ENCODE measurements around the gene CDH24. TPM values are rescaled to one million over a fixed set of nuclear protein-coding genes. Genes with fewer than 3 reads are reported as not detected.
"Not testable (repeated sequence)": the region's sequence is repeated elsewhere in the genome, so short reads cannot be mapped to it uniquely, and the experiment has no call there.

Gene CDH24
- total RNA-seq, 4 donors from 2014 or later, result 2.5 to 5.9 (median 3.6) TPM

GRCh38 chr14:23006188-23006534 lies 51.2 kb downstream of the CDH24 start:
- intact Hi-C loops (cut with DNase I), result no loop called here
- Histone ChIP-seq H3K27me3 (no peaks in the 10 kb centered on the region), H3K27ac (replicated peaks in 1 of 4) (peak overlapping the region; percentile 90 to 94 (median 94)), H3K9me3 (no peaks in the 10 kb centered on the region), H3K4me3 (peak overlapping the region; percentile 72 to 87 (median 80)), H3K36me3 (no peaks in the 10 kb centered on the region), H3K4me1 (peaks cover 9 to 41% (median 30%) of the 10 kb centered on the region in 4 donors)
- no peak for DNase-seq (ENCODE audit: extremely low spot score)
- TF ChIP-seq EP300 (IDR thresholded peaks at IDR 0.05), result no peak
- no peak for TF ChIP-seq POLR2AphosphoS5 (IDR thresholded peaks at IDR 0.05)
- no peak for TF ChIP-seq POLR2A (IDR thresholded peaks at IDR 0.05; ENCODE audit: low read depth)
- TF ChIP-seq CTCF (IDR thresholded peaks at IDR 0.05), result no peak
- 52% methylated on average over 5 of the region's 5 CpGs for WGBS

GRCh38 chr14:23005451-23006187 lies 51.7 kb downstream of the CDH24 start:
- TF ChIP-seq CTCF (IDR thresholded peaks at IDR 0.05) (no peak), POLR2A (IDR thresholded peaks at IDR 0.05; ENCODE audit: low read depth) (no peak), POLR2AphosphoS5 (IDR thresholded peaks at IDR 0.05) (no peak), EP300 (IDR thresholded peaks at IDR 0.05) (no peak)
- Histone ChIP-seq H3K4me3 (no peak overlapping the region), H3K27ac (replicated peaks in 1 of 4) (peak overlapping the region in 3 of 4 donors; percentile 90 to 94 (median 94)), H3K27me3 (no peaks in the 10 kb centered on the region), H3K36me3 (no peaks in the 10 kb centered on the region), H3K4me1 (peaks cover 9 to 41% (median 30%) of the 10 kb centered on the region in 4 donors), H3K9me3 (no peaks in the 10 kb centered on the region)
- DNase-seq (ENCODE audit: extremely low spot score), result no peak
- 81% methylated on average over 3 of the region's 3 CpGs for WGBS
- intact Hi-C loops (cut with DNase I), result no loop called here

GRCh38 chr14:23004274-23004673 lies 53.0 kb downstream of the CDH24 start:
- DNase-seq (ENCODE audit: extremely low spot score); H3K36me3 ChIP-seq; H3K4me3 ChIP-seq; intact Hi-C loops (cut with DNase I); H3K27ac ChIP-seq (replicated peaks in 1 of 4); H3K9me3 ChIP-seq; H3K27me3 ChIP-seq: not testable (repeated sequence)
- H3K4me1 ChIP-seq, result peaks cover 9 to 30% (median 22%) of the 10 kb centered on the region in 4 donors
- WGBS, result 97% methylated on average over 4 of the region's 4 CpGs

- Histone ChIP-seq H3K4me1 (peaks cover 8 to 16% (median 13%) of the 10 kb centered on the region in 4 donors), H3K27me3 (no peaks in the 10 kb centered on the region), H3K27ac (replicated peaks in 1 of 4) (no peak overlapping the region), H3K36me3 (peaks cover 0 to 13% (median 0%) of the 10 kb centered on the region in 4 donors), H3K4me3 (no peak overlapping the region), H3K9me3 (no peaks in the 10 kb centered on the region)
- WGBS, result 96% methylated on average over 3 of the region's 3 CpGs
- no peak for DNase-seq (ENCODE audit: extremely low spot score)
- TF ChIP-seq POLR2AphosphoS5 (IDR thresholded peaks at IDR 0.05) (no peak), EP300 (IDR thresholded peaks at IDR 0.05) (no peak), POLR2A (IDR thresholded peaks at IDR 0.05; ENCODE audit: low read depth) (no peak), CTCF (IDR thresholded peaks at IDR 0.05) (no peak)
- intact Hi-C loops (cut with DNase I), result no loop called here
Observed at GRCh38 chr14:23002592-23002991, 54.7 kb downstream of the CDH24 start.

GRCh38 chr14:23000860-23001259 lies 56.5 kb downstream of the CDH24 start:
- Histone ChIP-seq H3K36me3 (peaks cover 0 to 13% (median 0%) of the 10 kb centered on the region in 4 donors), H3K27me3 (no peaks in the 10 kb centered on the region), H3K4me1 (peaks cover 0 to 6% (median 2%) of the 10 kb centered on the region in 4 donors), H3K9me3 (no peaks in the 10 kb centered on the region), H3K4me3 (no peak overlapping the region), H3K27ac (replicated peaks in 1 of 4) (no peak overlapping the region)
- no peak for DNase-seq (ENCODE audit: extremely low spot score)
- 91% methylated on average over 2 of the region's 2 CpGs for WGBS
- intact Hi-C loops (cut with DNase I), result no loop called here
- TF ChIP-seq CTCF (IDR thresholded peaks at IDR 0.05) (no peak), POLR2A (IDR thresholded peaks at IDR 0.05; ENCODE audit: low read depth) (no peak), EP300 (IDR thresholded peaks at IDR 0.05) (no peak), POLR2AphosphoS5 (IDR thresholded peaks at IDR 0.05) (no peak)
